HEK293 (cell line): ENCODE measurements around the gene ADGB.
"Not testable (repeated sequence)": the region's sequence is repeated elsewhere in the genome, so short reads cannot be mapped to it uniquely, and the experiment has no call there.

Experiments
- CTCF ChIA-PET: fragments of 350-600 bp; formaldehyde crosslinking; extraction: SDS; loops from one replicate; lab custom pipeline; 2021; ENCODE audit warnings: antibody characterized with exemption; lab: Yijun Ruan, JAX
- POLR2A ChIA-PET: fragments of 300-600 bp; formaldehyde crosslinking; extraction: SDS; loops from one replicate; lab custom pipeline; 2020; ENCODE audit warnings: antibody characterized with exemption, inconsistent platforms; lab: Yijun Ruan, JAX
- H3K27ac ChIP-seq: fragments of 200-500 bp; sonication (Bioruptor generic); 2 replicates; pipeline ENCODE4 v1.5.1; 2014; ENCODE audit warnings: low read depth, low read length, control low read depth, inconsistent platforms; ENCODE audit errors: extremely low read depth
- H3K36me3 ChIP-seq, 2 experiments: fragments of 200-500 bp in 1 of 2; sonication (Bioruptor generic) in 1 of 2; 1 replicate in 1 of 2; 2 replicates in 1 of 2; pipeline ENCODE4 v1.5.1; 2014 to 2017; ENCODE audit warnings: inconsistent platforms in 2 of 2, low read length in 2 of 2; ENCODE audit not compliant: control insufficient read depth in 2 of 2, insufficient read depth in 1 of 2
- H3K4me1 ChIP-seq: fragments of 200-500 bp; sonication (Bioruptor generic); 2 replicates; pipeline ENCODE4 v1.5.1; 2014; ENCODE audit warnings: mild to moderate bottlenecking, low read length, inconsistent platforms; ENCODE audit not compliant: control insufficient read depth, insufficient read depth
- H3K4me3 ChIP-seq: 2 replicates; pipeline ENCODE4 v1.5.1; 2011; ENCODE audit warnings: low read depth, mild to moderate bottlenecking, control low read depth, low read length, moderate library complexity
- H3K9me3 ChIP-seq: fragments of 200-500 bp; sonication (Bioruptor generic); 2 replicates; pipeline ENCODE4 v1.5.1; 2014; ENCODE audit warnings: low read depth, low read length, inconsistent platforms; ENCODE audit not compliant: control insufficient read depth, insufficient read depth
- CTCF ChIP-seq: fragments of 450-650 bp; formaldehyde crosslinking; IDR thresholded peaks from 2 replicates; pipeline ENCODE4 v1.5.1; 2016; ENCODE audit warnings: missing biosample characterization, missing genetic modification characterization
- HOXC10 ChIP-seq: sonication (generic); formaldehyde crosslinking; IDR thresholded peaks from 2 replicates; pipeline ENCODE4 v1.8.1; 2023; ENCODE audit warnings: mild to moderate bottlenecking, missing genetic modification reagents
- SALL2 ChIP-seq: fragments of 450-650 bp; formaldehyde crosslinking; IDR thresholded peaks from 2 replicates; pipeline ENCODE4 v1.5.0; 2017; ENCODE audit warnings: missing biosample characterization, mild to moderate bottlenecking, missing genetic modification characterization, borderline replicate concordance
- SCRT2 ChIP-seq: fragments of 450-650 bp; formaldehyde crosslinking; IDR thresholded peaks from 2 replicates; pipeline ENCODE4 v1.5.1; 2016; ENCODE audit warnings: missing biosample characterization, missing genetic modification characterization
- TCF7L2 ChIP-seq: IDR thresholded peaks from 2 replicates; pipeline ENCODE4 v1.6.1; 2011; ENCODE audit warnings: low read depth, mild to moderate bottlenecking, inconsistent platforms, low read length, moderate library complexity, borderline replicate concordance
- YY2 ChIP-seq: fragments of 450-650 bp; formaldehyde crosslinking; IDR thresholded peaks from 2 replicates; pipeline ENCODE4 v1.5.1; 2016; ENCODE audit warnings: missing biosample characterization, missing genetic modification characterization
- ZBTB1 ChIP-seq: fragments of 450-650 bp; formaldehyde crosslinking; IDR thresholded peaks from 2 replicates; pipeline ENCODE4 v1.5.1; 2016; ENCODE audit warnings: missing biosample characterization, missing genetic modification characterization
- ZBTB11 ChIP-seq: fragments of 450-650 bp; formaldehyde crosslinking; conservative IDR thresholded peaks from 2 replicates; pipeline ENCODE4 v1.5.1; 2016; ENCODE audit warnings: low read depth, missing biosample characterization, missing genetic modification characterization
- ZNF146 ChIP-seq: fragments of 450-650 bp; formaldehyde crosslinking; IDR thresholded peaks from 2 replicates; pipeline ENCODE4 v1.5.1; 2016; ENCODE audit warnings: missing biosample characterization, missing genetic modification characterization
- ZNF175 ChIP-seq: fragments of 450-650 bp; formaldehyde crosslinking; IDR thresholded peaks from 2 replicates; pipeline ENCODE4 v1.5.1; 2016; ENCODE audit warnings: missing biosample characterization, missing genetic modification characterization
- ZNF2 ChIP-seq: fragments of 450-650 bp; formaldehyde crosslinking; IDR thresholded peaks from 2 replicates; pipeline ENCODE4 v1.5.1; 2016; ENCODE audit warnings: missing biosample characterization, missing genetic modification characterization
- ZNF214 ChIP-seq: fragments of 450-650 bp; formaldehyde crosslinking; IDR thresholded peaks from 2 replicates; pipeline ENCODE4 v1.5.1; 2017; ENCODE audit warnings: missing biosample characterization, mild to moderate bottlenecking, missing genetic modification characterization, borderline replicate concordance
- ZNF223 ChIP-seq: fragments of 450-650 bp; formaldehyde crosslinking; IDR thresholded peaks from 2 replicates; pipeline ENCODE4 v1.5.1; 2016; ENCODE audit warnings: missing biosample characterization, missing genetic modification characterization
- ZNF311 ChIP-seq: fragments of 450-650 bp; formaldehyde crosslinking; IDR thresholded peaks from 2 replicates; pipeline ENCODE4 v1.5.1; 2017; ENCODE audit warnings: missing biosample characterization, missing genetic modification characterization, borderline replicate concordance
- ZNF394 ChIP-seq: fragments of 450-650 bp; formaldehyde crosslinking; IDR thresholded peaks from 2 replicates; pipeline ENCODE4 v1.5.1; 2016; ENCODE audit warnings: missing biosample characterization, missing genetic modification characterization, mild to moderate bottlenecking, moderate library complexity, borderline replicate concordance
- ZNF404 ChIP-seq: fragments of 450-650 bp; formaldehyde crosslinking; IDR thresholded peaks from 2 replicates; pipeline ENCODE4 v1.5.1; 2017; ENCODE audit warnings: missing biosample characterization, missing genetic modification characterization
- ZNF624 ChIP-seq: fragments of 450-650 bp; formaldehyde crosslinking; IDR thresholded peaks from 2 replicates; pipeline ENCODE4 v1.5.1; 2017; ENCODE audit warnings: missing biosample characterization, missing genetic modification characterization
- ZNF664 ChIP-seq: fragments of 450-650 bp; formaldehyde crosslinking; IDR thresholded peaks from 2 replicates; pipeline ENCODE4 v1.5.1; 2016; ENCODE audit warnings: missing biosample characterization, missing genetic modification characterization
- ZSCAN5A ChIP-seq: fragments of 450-650 bp; formaldehyde crosslinking; IDR thresholded peaks from 2 replicates; pipeline ENCODE4 v1.5.1; 2016; ENCODE audit warnings: missing biosample characterization, missing genetic modification characterization

ADGB gene

DNA sequence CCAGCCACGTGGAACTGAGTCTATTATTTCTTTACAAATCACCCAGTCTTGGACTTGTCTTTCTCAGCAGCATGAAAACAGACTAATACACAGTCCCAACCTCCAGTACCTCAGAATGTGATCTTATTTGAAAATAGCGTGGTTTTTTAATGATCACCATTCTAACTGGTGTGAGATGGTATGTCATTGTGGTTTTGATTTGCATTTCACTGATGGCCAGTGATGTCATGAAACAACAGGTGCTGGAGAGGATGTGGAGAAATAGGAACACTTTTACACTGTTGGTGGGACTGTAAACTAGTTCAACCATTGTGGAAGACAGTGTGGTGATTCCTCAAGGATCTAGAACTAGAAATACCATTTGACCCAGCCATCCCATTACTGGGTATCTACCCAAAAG, 32.1 kb upstream of the ADGB start:
- POLR2A ChIA-PET, H3K36me3 ChIP-seq, CTCF ChIA-PET, H3K4me3 ChIP-seq, H3K4me1 ChIP-seq, H3K27ac ChIP-seq, H3K9me3 ChIP-seq: not testable (repeated sequence)
- TF ChIP-seq SCRT2 (tag by site-specific recombination): peak; percentile 52

GRCh38 chr6:146568619-146569018, 30.2 kb upstream of the ADGB start:
- H3K4me1 ChIP-seq, H3K4me3 ChIP-seq, CTCF ChIA-PET, H3K36me3 ChIP-seq, H3K9me3 ChIP-seq, H3K27ac ChIP-seq: not testable (repeated sequence)
- POLR2A ChIA-PET: interaction anchor here (0.6 kb wide), 1 partner anchor 457 kb away, joined by 8 read pairs; no protein-coding TSS in a partner anchor
- peak; percentile 57; the same call in 1 of the 2 replicates for TF ChIP-seq ZNF146

DNA sequence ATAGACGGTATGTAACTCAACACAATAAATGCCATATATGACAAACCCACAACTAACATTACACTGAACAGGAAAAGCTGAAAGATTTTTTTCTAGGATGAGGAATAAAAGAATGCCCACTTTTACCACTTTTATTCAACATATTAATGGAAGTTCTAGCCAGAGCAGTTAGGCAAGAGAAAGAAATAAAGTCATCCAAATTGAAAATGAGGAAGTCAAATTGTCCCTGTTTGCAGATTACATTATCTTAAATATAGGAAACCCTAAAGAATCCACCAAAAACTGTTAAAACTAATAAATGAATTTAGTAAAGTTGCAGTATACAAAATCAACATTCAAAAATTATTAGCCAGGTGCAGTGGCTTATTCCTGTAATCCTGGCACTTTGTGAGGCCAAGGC, 24.6 kb upstream of the ADGB start:
- Histone ChIP-seq H3K4me1 (no peaks in the 10 kb centered on the region), H3K36me3 (no peaks in the 10 kb centered on the region), H3K4me3 (no peak overlapping the region), H3K27ac (no peak overlapping the region)
- POLR2A ChIA-PET: no interaction called here
- TF ChIP-seq ZNF624: no peak
- TF ChIP-seq HOXC10 (CRISPR knock-in tag): no peak
- no peak for TF ChIP-seq ZBTB11 (tag by site-specific recombination)
- no peak for TF ChIP-seq YY2 (tag by site-specific recombination)
- no peak for TF ChIP-seq TCF7L2
- TF ChIP-seq CTCF (tag by site-specific recombination): no peak
- TF ChIP-seq ZNF175: no peak
- TF ChIP-seq ZNF311 (tag by site-specific recombination): no peak
- no peak for TF ChIP-seq SALL2 (tag by site-specific recombination)
- TF ChIP-seq ZNF2 (tag by site-specific recombination): no peak
- no peak for TF ChIP-seq ZNF664
- no peak for TF ChIP-seq ZNF214 (tag by site-specific recombination)
- no peak for TF ChIP-seq ZBTB1 (tag by site-specific recombination)
- TF ChIP-seq ZSCAN5A (tag by site-specific recombination): no peak
- no peak for TF ChIP-seq ZNF394 (tag by site-specific recombination)
- no peak for TF ChIP-seq ZNF404
- no peak for TF ChIP-seq ZNF223 (tag by site-specific recombination)
- TF ChIP-seq, all 188 proteins: peak for 0
- CTCF ChIA-PET: no interaction called here
- H3K9me3 ChIP-seq: no peaks in the 10 kb centered on the region
